ENCODE measurements around the gene RHBDL3.
"Not testable (repeated sequence)": the region's sequence is repeated elsewhere in the genome, so short reads cannot be mapped to it uniquely, and the experiment has no call there.

The RHBDL3 gene

GRCh38 chr17:32323811-32324491 is 58.3 kb downstream of the RHBDL3 start:
- no peak for DNase-seq (ENCODE audit: low spot score)

- DNase-seq (ENCODE audit: low spot score): no peak
These were observed 62.3 kb downstream of the RHBDL3 start for GRCh38 chr17:32327911-32328310.

DNA sequence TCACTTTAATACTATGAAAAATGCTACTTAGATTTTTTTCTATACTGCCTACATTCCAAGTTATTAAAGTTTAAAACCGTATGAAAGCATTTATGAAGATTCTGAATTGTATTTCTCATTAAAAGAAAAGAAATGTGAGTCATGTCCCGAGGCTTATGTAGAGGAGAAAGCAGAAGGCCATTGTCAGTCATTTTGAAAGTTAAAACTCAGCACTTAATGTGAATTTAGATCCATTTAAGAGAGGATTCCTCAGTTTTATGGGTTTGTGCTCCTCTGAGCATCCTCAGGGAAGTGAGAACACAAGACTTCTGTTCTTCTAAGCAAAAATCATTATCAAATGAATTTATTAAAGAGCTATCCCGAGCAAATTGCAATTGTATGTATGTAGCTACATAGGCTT is 64.5 kb downstream of the RHBDL3 start:
- DNase-seq (ENCODE audit: low spot score): no peak

DNA sequence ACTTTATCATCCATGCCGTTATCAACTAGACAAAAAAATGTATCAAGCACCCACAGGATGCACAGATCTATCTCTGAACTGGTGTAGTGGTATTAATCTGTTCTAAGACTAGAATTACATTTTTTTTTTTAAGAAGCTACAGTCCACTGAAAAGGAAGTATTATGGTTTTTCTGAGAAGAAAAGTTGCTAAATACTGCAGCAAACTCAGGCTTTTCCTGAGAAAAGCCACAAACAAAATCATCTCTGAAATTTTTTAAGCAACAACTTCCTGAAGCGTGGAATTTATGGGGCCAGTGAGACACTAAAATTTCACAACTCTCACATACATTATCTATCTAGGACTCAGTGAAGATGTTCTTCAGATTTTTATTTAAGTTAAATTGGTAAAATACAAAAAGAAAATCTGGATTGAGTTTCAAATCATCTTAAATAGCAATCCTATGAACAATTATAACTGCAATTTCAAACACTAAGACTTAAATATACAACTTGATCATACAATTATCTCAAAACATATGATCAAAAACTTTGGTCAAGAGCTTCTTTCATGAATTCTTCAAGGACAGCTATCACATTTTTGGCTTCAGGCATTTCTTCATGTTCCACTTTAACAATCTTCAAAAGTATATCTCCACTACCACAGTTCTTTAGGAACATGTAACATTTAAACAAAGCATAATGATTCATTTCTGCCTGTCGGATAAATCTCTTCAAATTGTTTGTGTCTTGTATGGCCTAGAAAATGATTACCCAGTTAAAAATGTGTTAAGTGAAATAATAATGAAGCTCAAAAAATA is 65.8 kb downstream of the RHBDL3 start:
- no peak for DNase-seq (ENCODE audit: low spot score)

DNA sequence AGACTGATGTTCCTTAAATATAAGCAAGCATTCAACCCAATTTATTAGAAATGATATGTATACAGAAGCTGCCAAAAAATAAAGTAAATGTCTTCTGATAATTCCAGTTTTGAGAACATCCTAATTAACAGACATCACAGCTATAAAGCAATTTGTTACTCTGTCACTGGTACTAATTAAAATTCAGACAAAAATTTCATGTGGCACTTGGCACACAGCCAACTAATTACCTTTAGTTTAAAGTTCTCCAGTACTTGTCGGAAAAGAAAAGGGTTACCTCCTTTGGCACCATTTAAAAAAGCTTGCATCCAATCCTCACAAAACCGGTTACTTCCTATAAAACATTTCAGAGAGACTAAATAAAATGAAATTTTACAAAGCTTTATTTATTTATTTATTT is 67.6 kb downstream of the RHBDL3 start:
- DNase-seq (ENCODE audit: low spot score): no peak

GRCh38 chr17:32335046-32335445 is 69.4 kb downstream of the RHBDL3 start:
- DNase-seq (ENCODE audit: low spot score): no peak

- no peak for DNase-seq (ENCODE audit: low spot score)
These were observed 70.1 kb downstream of the RHBDL3 start for GRCh38 chr17:32335687-32336086.

DNA sequence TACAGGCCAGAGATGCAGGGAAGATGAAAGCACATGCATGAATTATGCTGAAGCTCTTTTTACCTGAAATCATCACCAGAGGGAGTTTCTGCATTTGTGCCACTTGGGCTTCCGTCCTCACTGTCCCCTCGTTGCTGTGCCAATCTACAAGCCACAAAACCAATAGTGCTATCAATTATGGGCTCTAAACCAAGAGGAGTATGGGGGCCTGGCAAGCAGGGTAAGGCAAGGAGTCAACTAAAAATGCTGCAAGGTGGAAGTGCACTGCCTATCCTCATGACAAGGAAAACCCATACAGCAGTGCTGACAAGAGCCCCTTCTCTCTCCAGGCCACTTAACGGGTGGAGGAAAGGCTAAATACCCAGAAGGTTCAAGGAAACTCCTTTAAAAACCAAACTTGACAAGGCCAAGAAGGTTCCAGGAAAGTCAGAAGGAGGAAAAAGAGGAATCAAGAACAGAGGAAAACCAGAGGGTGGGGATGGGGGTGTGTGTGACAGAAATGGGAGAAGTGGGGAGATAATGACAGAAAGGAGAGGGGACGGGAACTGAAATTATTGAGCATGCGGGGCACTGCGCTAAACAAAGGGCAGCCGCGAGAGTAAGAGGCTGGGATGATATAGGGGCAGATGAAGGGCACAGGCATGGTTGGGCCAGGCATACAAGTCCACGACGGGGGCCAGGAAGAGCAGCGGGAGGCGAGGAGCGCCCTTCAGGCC is 75.7 kb downstream of the RHBDL3 start:
- no peak for DNase-seq (ENCODE audit: low spot score)

- peak; percentile 52 for DNase-seq (ENCODE audit: low spot score)
These were observed 76.4 kb downstream of the RHBDL3 start, which contains the start of gene C17orf75 for GRCh38 chr17:32341857-32342602. TSS of gene C17orf75 (minus strand) at chr17:32342173. CDS start at chr17:32342139, 34 bp downstream.

GRCh38 chr17:32342603-32343325 is 77.1 kb downstream of the RHBDL3 start:
- no peak for DNase-seq (ENCODE audit: low spot score)

GRCh38 chr17:32345951-32346600 is 80.4 kb downstream of the RHBDL3 start:
- no peak for DNase-seq (ENCODE audit: low spot score)

DNA sequence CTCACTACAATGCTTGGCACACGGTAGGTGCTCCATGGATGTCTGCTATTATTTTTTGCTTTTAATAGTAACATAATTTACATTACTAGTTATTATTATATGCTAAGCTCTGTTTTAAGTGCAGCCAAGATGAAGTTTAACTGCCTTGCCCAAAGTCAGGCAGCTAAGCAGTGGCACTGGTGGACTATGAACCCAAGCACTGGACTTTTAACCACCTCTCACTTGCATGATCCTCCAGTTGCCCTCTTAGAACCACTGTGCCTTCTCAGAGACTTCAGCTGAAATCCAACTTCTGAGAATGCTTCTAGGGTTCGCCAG is 82.8 kb downstream of the RHBDL3 start:
- DNase-seq (ENCODE audit: low spot score): no peak

DNA sequence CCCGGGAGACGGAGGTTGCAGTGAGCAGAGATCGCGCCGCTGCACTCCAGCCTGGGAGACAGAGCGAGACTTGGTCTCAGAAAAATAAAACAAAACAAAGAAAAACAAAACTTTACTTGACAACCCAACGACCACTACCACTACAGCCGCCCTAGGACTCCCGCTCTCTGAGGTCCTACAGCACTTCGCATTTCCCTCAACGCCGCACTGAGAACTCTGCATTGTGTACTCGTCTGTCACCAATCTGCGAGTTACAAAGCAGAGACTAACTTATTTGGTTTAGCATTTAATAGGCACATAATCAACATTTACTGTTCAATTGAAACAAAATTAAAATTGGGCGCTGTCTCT is 83.8 kb downstream of the RHBDL3 start:
- no peak for DNase-seq (ENCODE audit: low spot score)

DNA sequence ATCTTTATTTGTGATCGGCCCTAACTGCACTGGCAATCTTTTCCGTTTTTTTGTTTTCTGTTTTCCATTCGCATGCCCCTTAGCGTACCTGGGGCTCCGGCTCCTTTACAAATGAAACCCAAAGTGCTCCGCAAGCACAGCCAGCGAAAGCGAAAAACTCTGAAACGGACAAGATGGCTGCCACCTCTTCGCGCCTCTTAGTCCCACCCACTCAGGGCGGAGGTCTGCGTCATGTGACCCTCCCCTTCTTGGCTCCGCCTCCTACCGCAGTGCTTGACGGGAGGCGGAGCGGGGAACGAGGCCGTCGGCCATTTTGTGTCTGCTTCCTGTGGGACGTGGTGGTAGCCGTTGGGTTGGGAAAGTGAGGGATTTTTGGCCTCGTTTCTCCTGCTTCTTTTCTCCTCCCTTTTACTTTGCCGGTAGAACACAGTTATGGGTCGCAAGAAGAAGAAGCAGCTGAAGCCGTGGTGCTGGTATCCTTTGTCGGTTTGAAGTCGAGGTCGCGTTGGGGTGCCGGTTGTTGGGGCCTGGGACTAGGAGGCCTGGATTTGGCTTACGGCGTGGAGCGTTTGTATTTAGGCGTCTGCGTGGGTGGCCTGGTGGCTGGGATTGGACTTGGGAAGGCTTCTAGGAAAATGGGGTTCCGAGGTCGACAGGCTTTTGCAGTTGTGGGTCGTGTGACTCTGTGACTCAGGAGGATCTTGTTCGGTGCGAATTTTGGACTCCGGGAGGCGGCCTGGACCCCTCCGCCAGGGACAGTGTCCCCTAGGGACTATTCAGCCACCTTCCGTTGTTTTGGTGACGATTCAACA is 84.4 kb downstream of the RHBDL3 start, which contains the start of gene ZNF207:
Gene ZNF207 (plus strand): TSS at position 304 of the 812 bp plus-strand sequence. CDS start 129 bp downstream, at position 433.
- DNase-seq (ENCODE audit: low spot score): peak; percentile 95

- DNase-seq (ENCODE audit: low spot score): peak; percentile 55
These were observed 85.2 kb downstream of the RHBDL3 start for GRCh38 chr17:32350666-32351418.

GRCh38 chr17:32352734-32353133 is 87.1 kb downstream of the RHBDL3 start:
- DNase-seq (ENCODE audit: low spot score): not testable (repeated sequence)

DNA sequence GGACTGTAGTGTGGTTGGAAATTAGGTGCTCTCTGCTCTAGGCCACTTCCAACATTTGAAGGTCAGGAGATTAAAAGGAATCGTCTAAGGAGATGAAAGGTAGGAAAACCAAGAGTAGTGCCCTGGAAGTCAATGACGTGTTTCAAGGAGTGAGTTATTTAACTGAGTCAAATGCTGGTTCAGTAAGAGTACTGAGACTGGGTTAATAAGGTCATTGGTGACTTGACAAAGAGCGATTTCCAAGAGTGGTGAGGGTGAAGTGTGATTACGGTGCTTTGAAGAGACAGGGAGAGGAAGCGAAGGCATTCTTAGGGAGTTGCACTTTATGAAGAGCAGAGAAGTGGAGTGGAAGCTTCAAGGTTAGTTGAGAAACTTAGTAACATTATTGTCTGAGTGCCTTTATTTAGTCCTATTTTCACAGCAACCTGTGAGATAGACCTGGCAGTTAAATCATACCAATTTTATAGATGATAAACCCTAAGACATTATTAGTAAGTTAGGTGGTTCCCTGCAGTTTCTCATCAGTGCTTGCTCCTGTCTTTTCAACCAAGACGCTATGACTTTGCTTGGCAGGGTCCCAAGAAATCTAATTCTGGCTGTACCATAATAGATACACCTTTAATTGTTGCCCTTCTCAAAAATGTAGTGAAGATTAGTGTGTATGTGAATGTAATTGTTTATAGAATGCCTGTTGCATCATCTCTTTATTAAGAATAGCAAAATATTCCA is 90.2 kb downstream of the RHBDL3 start:
- no peak for DNase-seq (ENCODE audit: low spot score)

DNA sequence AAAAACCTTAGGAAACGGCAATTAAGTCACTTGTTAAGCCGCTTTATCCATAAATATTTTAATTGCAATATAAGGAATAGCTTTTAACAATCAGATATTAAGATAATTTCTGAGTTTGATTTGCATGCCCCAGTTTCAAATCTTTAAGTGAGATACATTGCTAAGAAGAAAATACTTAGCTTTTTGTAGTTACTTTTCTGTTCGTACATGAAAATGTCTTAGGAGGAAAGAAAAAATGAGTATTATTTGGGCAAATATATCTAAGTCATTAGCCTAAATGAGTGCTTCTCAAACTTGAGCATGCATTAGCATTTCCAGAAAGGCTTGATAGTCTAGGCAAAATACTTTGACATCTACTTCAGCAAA is 90.7 kb downstream of the RHBDL3 start:
- no peak for DNase-seq (ENCODE audit: low spot score)

- no peak for DNase-seq (ENCODE audit: low spot score)
These were observed 91.1 kb downstream of the RHBDL3 start for GRCh38 chr17:32356750-32357149.
